DMS53 treated with DMSO at 0.1 percent for 48 hours (cell line): Measurements from ENCODE around the gene SORL1-AS1.
"Not testable (repeated sequence)": the region's sequence is repeated elsewhere in the genome, so short reads cannot be mapped to it uniquely, and the experiment has no call there.

Experiments used
- DNase-seq: peaks from one replicate; lab custom pipeline; 2025; ENCODE audit not compliant: unreplicated experiment; lab: John Stamatoyannopoulos, UW

Gene SORL1-AS1

GRCh38 chr11:121452609-121453150 is at the start of gene SORL1-AS1:
Gene SORL1-AS1 (minus strand): TSS chr11:121452967.
- DNase-seq: peak; percentile 33

- DNase-seq: no peak
Measured at GRCh38 chr11:121500717-121501116, 48.0 kb upstream of the SORL1-AS1 start.

GRCh38 chr11:121500275-121500674 is 47.5 kb upstream of the SORL1-AS1 start:
- DNase-seq: no peak

GRCh38 chr11:121499405-121499804 is 46.6 kb upstream of the SORL1-AS1 start:
- DNase-seq: no peak

- DNase-seq: no peak
Measured at GRCh38 chr11:121497176-121497998, 44.6 kb upstream of the SORL1-AS1 start.

- no peak for DNase-seq
Measured at GRCh38 chr11:121494355-121495099, 41.8 kb upstream of the SORL1-AS1 start.

GRCh38 chr11:121489823-121490222 is 37.1 kb upstream of the SORL1-AS1 start:
- DNase-seq: no peak

- DNase-seq: no peak
Measured at GRCh38 chr11:121488641-121489040, 35.9 kb upstream of the SORL1-AS1 start.

GRCh38 chr11:121488170-121488569 is 35.4 kb upstream of the SORL1-AS1 start:
- no peak for DNase-seq

- no peak for DNase-seq
Measured at GRCh38 chr11:121487191-121487590, 34.4 kb upstream of the SORL1-AS1 start.

- no peak for DNase-seq
Measured at GRCh38 chr11:121486054-121486453, 33.3 kb upstream of the SORL1-AS1 start.

- no peak for DNase-seq
Measured at GRCh38 chr11:121485216-121485615, 32.4 kb upstream of the SORL1-AS1 start.

GRCh38 chr11:121483805-121484480 is 31.2 kb upstream of the SORL1-AS1 start:
- DNase-seq: no peak

- DNase-seq: no peak
Measured at GRCh38 chr11:121482231-121483129, 29.7 kb upstream of the SORL1-AS1 start.

GRCh38 chr11:121481484-121482230 is 28.9 kb upstream of the SORL1-AS1 start:
- not testable (repeated sequence) for DNase-seq

- DNase-seq: no peak
Measured at GRCh38 chr11:121479698-121480238, 27.0 kb upstream of the SORL1-AS1 start.

- DNase-seq: no peak
Measured at GRCh38 chr11:121478895-121479697, 26.3 kb upstream of the SORL1-AS1 start.

GRCh38 chr11:121478226-121478894 is 25.6 kb upstream of the SORL1-AS1 start:
- peak; percentile 69 for DNase-seq
